Lung (tissue), 12 donors: ENCODE measurements around the gene C1QTNF3. TPM values are rescaled to one million over a fixed set of nuclear protein-coding genes. Genes with fewer than 3 reads are reported as not detected.
A peak's percentile ranks its signal among the peaks of the same experiment; 100 is the strongest.

Experiments
- ATAC-seq: fragments of 200-7000 bp; cut with Tn5 transposase; one replicate; pipeline ENCODE4 v1.9.1; 2020; ENCODE audit warnings: moderate number of reproducible peaks; ENCODE audit not compliant: insufficient read depth, low FRiP score
- DNase-seq, 3 donors: peaks; one replicate each; pipeline ENCODE4 v3.0.0-alpha.2; 2013 to 2017
- H3K27ac ChIP-seq, 2 donors: one replicate each; pipeline ENCODE4 v1.5.1; 2013; ENCODE audit warnings: mild to moderate bottlenecking in 2 of 2, moderate library complexity in 2 of 2, control low read depth in 1 of 2, inconsistent platforms in 1 of 2, low read depth in 1 of 2, low read length in 1 of 2
- H3K27me3 ChIP-seq, 3 donors: one replicate each; pipeline ENCODE4 v1.5.1; 2013; ENCODE audit warnings: low read length in 2 of 3; ENCODE audit not compliant: control insufficient read depth in 3 of 3, insufficient read depth in 3 of 3
- H3K36me3 ChIP-seq, 4 donors: one replicate each; pipeline ENCODE4 v1.5.1; 2013; ENCODE audit warnings: low read length in 4 of 4, mild to moderate bottlenecking in 1 of 4, moderate library complexity in 1 of 4; ENCODE audit not compliant: control insufficient read depth in 4 of 4, insufficient read depth in 4 of 4
- H3K4me1 ChIP-seq, 5 donors: one replicate each; pipeline ENCODE4 v1.5.1; 2013; ENCODE audit warnings: low read length in 5 of 5, mild to moderate bottlenecking in 2 of 5, moderate library complexity in 1 of 5; ENCODE audit not compliant: control insufficient read depth in 5 of 5, insufficient read depth in 5 of 5
- H3K4me3 ChIP-seq: one replicate; pipeline ENCODE4 v1.5.1; 2013; ENCODE audit warnings: mild to moderate bottlenecking, control low read depth, moderate library complexity
- H3K9ac ChIP-seq, 2 donors: one replicate each; pipeline ENCODE4 v1.5.1; 2013; ENCODE audit warnings: low read length in 2 of 2, control low read depth in 1 of 2; ENCODE audit not compliant: insufficient read depth in 1 of 2
- H3K9me3 ChIP-seq, 4 donors: one replicate each; pipeline ENCODE4 v1.5.1; 2013; ENCODE audit warnings: low read length in 3 of 4, mild to moderate bottlenecking in 1 of 4, moderate library complexity in 1 of 4; ENCODE audit not compliant: control insufficient read depth in 4 of 4, insufficient read depth in 3 of 4
- CTCF ChIP-seq: IDR thresholded peaks from 2 replicates; pipeline ENCODE4 v1.5.1; 2012; ENCODE audit warnings: mild to moderate bottlenecking; ENCODE audit errors: control extremely low read depth, extremely low read depth
- WGBS, 2 donors: extraction: QIAGEN DNeasy Blood & Tissue Kit; methylation state at CpG; one replicate each; pipeline ENCODE4 v1.1.7; 2013; 5-methylcytosine and 5-hydroxymethylcytosine counted together
- polyA plus RNA-seq, 2 donors: library from polyadenylated mRNA; stranded (reverse); fragments of 200-250 nt; gene quantifications; one replicate each; pipeline ENCODE4 v1.2.1, GENCODE V29; 2013
- total RNA-seq, 2 donors: library from RNA; depleted of rRNA in 1 of 2; stranded (reverse); fragments of >200 nt in 1 of 2; gene quantifications; one replicate each; pipeline ENCODE4 v1.2.1, GENCODE V29; 2014 to 2021
- donor health status: control.
- donor health status: control.
- donor health status: Bipolar disorder and iron deficiency.
- donor health status: healthy.
- donor health status: DM: yes; HTN: yes; CAD: no.

C1QTNF3 gene
- total and polyA plus RNA-seq, 4 donors: 0.92 to 20.3 (median 3.9) TPM

- DNase-seq (peak in 1 of 3 donors; percentile 51), ATAC-seq (no peak)
- Histone ChIP-seq H3K4me1 (peaks cover 0 to 29% (median 2%) of the 10 kb centered on the region in 5 donors), H3K9ac (peak overlapping the region in 1 of 2 donors; percentile 72), H3K27ac (peak overlapping the region; percentile 89 to 98), H3K9me3 (no peaks in the 10 kb centered on the region), H3K4me3 (peak overlapping the region; percentile 77), H3K27me3 (no peaks in the 10 kb centered on the region), H3K36me3 (peaks cover 0 to 15% (median 7%) of the 10 kb centered on the region in 4 donors)
- 6% methylated on average over 11 of the region's 11 CpGs for WGBS, 2 donors
- TF ChIP-seq CTCF: no peak
These were observed 35.8 kb downstream of the C1QTNF3 start for GRCh38 chr5:34007201-34007620.

DNA sequence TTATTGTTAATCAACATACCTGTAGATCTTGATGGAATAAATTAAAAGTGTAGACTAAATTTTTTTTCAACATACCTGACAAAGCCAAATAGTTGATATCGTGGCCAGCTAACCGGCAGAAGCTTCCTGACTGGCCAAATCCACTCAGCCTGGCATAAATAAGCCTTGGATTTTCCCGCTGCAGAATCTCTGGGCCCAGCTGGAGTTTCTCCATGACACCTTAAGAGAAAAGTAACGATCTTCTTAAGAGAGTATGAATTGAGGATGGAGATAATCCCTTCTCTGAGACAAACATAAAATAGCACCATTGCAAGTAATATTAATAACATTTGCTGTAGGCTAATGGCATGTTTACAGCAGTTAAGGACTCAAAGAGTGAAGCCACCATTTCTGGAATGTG lies 37.3 kb downstream of the C1QTNF3 start:
- WGBS, 2 donors: 90 to 94% methylated on average over 4 of the region's 4 CpGs
- Histone ChIP-seq H3K36me3 (peaks cover 0 to 15% (median 7%) of the 10 kb centered on the region in 4 donors), H3K27me3 (no peaks in the 10 kb centered on the region), H3K4me1 (peaks cover 0 to 40% (median 2%) of the 10 kb centered on the region in 5 donors), H3K4me3 (no peak overlapping the region), H3K27ac (no peak overlapping the region), H3K9me3 (no peaks in the 10 kb centered on the region), H3K9ac (no peak overlapping the region)
- no peak for TF ChIP-seq CTCF
- ATAC-seq (no peak), DNase-seq (peak; percentile 26 to 77 (median 65))

DNA sequence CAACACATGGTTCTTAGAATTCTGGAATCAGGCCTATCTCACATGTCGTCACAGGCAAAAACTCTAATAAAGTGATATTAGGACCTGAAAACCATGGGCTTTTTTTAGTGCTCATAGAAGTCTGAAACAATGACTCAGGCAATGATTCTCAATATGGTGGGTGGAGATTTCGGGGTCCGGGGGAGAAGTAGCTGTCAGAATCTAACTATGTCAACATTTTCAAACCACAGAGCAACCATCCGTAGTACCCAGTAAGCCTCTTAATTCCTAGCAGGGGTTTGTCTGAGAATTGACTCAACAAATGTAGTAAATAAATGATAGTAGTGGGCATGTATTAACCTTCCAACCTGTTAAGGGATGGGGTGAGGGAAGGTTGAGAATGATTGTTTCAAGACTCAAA lies 37.8 kb downstream of the C1QTNF3 start:
- WGBS, 2 donors: 76 to 77% methylated on average over 4 of the region's 4 CpGs
- H3K27ac ChIP-seq: no peak overlapping the region
- ATAC-seq: no peak
- no peaks in the 10 kb centered on the region for H3K27me3 ChIP-seq
- no peak overlapping the region for H3K4me3 ChIP-seq
- no peak overlapping the region for H3K9ac ChIP-seq
- no peaks in the 10 kb centered on the region for H3K9me3 ChIP-seq
- H3K4me1 ChIP-seq: peaks cover 0 to 40% (median 2%) of the 10 kb centered on the region in 5 donors
- H3K36me3 ChIP-seq: peaks cover 0 to 15% (median 7%) of the 10 kb centered on the region in 4 donors
- DNase-seq: no peak
- TF ChIP-seq CTCF: no peak

GRCh38 chr5:34003941-34004340 lies 39.1 kb downstream of the C1QTNF3 start:
- ATAC-seq (no peak), DNase-seq (no peak)
- Histone ChIP-seq H3K27me3 (no peaks in the 10 kb centered on the region), H3K9ac (no peak overlapping the region), H3K9me3 (no peaks in the 10 kb centered on the region), H3K36me3 (peaks cover 0 to 15% (median 7%) of the 10 kb centered on the region in 4 donors), H3K4me1 (peaks cover 0 to 37% (median 2%) of the 10 kb centered on the region in 5 donors), H3K4me3 (no peak overlapping the region), H3K27ac (no peak overlapping the region)
- WGBS, 2 donors: 82 to 86% methylated on average over 4 of the region's 4 CpGs
- TF ChIP-seq CTCF: no peak
